Measurements from ENCODE around the gene DHPS. TPM values are rescaled to one million over a fixed set of nuclear protein-coding genes. Genes with fewer than 3 reads are reported as not detected.

The DHPS gene
- total and polyA plus RNA-seq, 2 of the 4 experiments (the other 2 are of a cell fraction), result 82.8 to 85.0 TPM

DNA sequence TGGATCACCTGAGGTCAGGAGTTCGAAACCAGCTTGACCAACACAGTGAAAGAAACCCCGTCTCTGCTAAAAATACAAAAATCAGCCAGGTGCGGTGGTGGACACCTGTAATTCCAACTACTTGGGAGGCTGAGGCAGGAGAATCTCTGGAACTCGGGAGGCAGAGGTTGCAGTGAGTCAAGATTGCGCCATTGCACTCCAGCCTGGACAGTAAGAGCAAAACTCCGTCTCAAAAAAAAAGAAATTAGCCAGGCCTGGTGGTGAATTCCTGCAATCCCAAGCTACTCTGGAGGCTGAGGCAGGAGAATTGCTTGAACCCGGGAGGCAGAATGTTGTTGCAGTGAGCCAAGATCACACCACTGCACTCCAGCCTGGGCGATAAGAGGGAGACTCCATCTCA is 27.0 kb upstream of the DHPS start:
- Histone ChIP-seq H3K9ac (ENCODE audit: low read depth, low read length) (no peak overlapping the region), H2BK15ac (ENCODE audit: low read depth, low read length) (no peak overlapping the region), H2BK20ac (ENCODE audit: low read depth, low read length) (no peak overlapping the region), H3K4ac (ENCODE audit: low read depth, low read length) (no peak overlapping the region), H2BK5ac (ENCODE audit: low read depth, low read length, poor library complexity, severe bottlenecking) (no peak overlapping the region), H2BK120ac (ENCODE audit: low read depth, low read length) (no peak overlapping the region), H4K8ac (ENCODE audit: low read depth in 2 of 2, low read length in 2 of 2) (no peak overlapping the region), H4K5ac (ENCODE audit: low read depth, low read length) (no peak overlapping the region), H3K9me1 (ENCODE audit: insufficient read depth, low read length) (no peaks in the 10 kb centered on the region), H3K4me3 (ENCODE audit: insufficient read depth, low read depth, low read length) (no peak overlapping the region), H3K27me3 (ENCODE audit: control insufficient read depth, insufficient read depth, low read length) (no peaks in the 10 kb centered on the region), H3K14ac (replicated peaks; ENCODE audit: low read depth, low read length) (no peak overlapping the region), H3K23ac (ENCODE audit: low read depth, low read length) (no peak overlapping the region), H3K4me2 (ENCODE audit: low read depth, low read length) (no peak overlapping the region), H2AK5ac (ENCODE audit: low read depth, low read length) (no peak overlapping the region), H4K91ac (ENCODE audit: insufficient read depth, low read depth, low read length) (no peak overlapping the region), H3K9me3 (ENCODE audit: control insufficient read depth, insufficient read depth, low read length) (no peaks in the 10 kb centered on the region), H3K27ac (ENCODE audit: insufficient read depth, low read length) (no peak overlapping the region), H2AK9ac (replicated peaks; ENCODE audit: low read depth, low read length, poor library complexity) (no peak overlapping the region), H3K4me1 (ENCODE audit: control insufficient read depth, insufficient read depth, low read length) (no peaks in the 10 kb centered on the region), H2AFZ (replicated peaks; ENCODE audit: low read length, poor library complexity) (no peak overlapping the region), H3K79me1 (ENCODE audit: low read depth in 1 of 2, low read length in 2 of 2) (peaks cover 13 to 33% of the 10 kb centered on the region in 2 experiments), H3K36me3 (ENCODE audit: control insufficient read depth, insufficient read depth, low read length) (peaks cover 66% of the 10 kb centered on the region), H3K56ac (ENCODE audit: extremely low read depth, insufficient read depth, low read length) (no peak overlapping the region), H4K20me1 (ENCODE audit: insufficient read depth, low read length) (peaks cover 15% of the 10 kb centered on the region), H3K18ac (ENCODE audit: low read depth, low read length) (no peak overlapping the region)
- in situ Hi-C loops (cut with MboI; ENCODE audit: low sequenced_read_pairs), result no loop called here
- DNase-seq (no peak), ATAC-seq (ENCODE audit: low read depth) (no peak)
- TF ChIP-seq POLR2A (IDR thresholded peaks at IDR 0.05; ENCODE audit: low read depth, low read length) (no peak), FOS (IDR thresholded peaks at IDR 0.05; ENCODE audit: low read depth, low read length) (no peak), BHLHE40 (IDR thresholded peaks at IDR 0.05; ENCODE audit: low read depth, low read length) (no peak), CEBPB (IDR thresholded peaks at IDR 0.05; ENCODE audit: low read depth, low read length) (no peak), MAZ (IDR thresholded peaks at IDR 0.05; ENCODE audit: borderline replicate concordance, low read depth, low read length) (no peak), RAD21 (IDR thresholded peaks at IDR 0.05; ENCODE audit: low read length) (no peak), RCOR1 (IDR thresholded peaks at IDR 0.05; ENCODE audit: insufficient replicate concordance, low read length) (no peak), MAFK (IDR thresholded peaks at IDR 0.05; ENCODE audit: low read depth, low read length) (no peak)
- TF ChIP-seq, protein P1, sequence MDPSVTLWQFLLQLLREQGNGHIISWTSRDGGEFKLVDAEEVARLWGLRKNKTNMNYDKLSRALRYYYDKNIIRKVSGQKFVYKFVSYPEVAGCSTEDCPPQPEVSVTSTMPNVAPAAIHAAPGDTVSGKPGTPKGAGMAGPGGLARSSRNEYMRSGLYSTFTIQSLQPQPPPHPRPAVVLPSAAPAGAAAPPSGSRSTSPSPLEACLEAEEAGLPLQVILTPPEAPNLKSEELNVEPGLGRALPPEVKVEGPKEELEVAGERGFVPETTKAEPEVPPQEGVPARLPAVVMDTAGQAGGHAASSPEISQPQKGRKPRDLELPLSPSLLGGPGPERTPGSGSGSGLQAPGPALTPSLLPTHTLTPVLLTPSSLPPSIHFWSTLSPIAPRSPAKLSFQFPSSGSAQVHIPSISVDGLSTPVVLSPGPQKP (IDR thresholded peaks at IDR 0.05; ENCODE audit: borderline replicate concordance, low read depth, low read length), result no peak
- dilution Hi-C loops (cut with HindIII; ENCODE audit: low sequenced_read_pairs, unreplicated experiment), result no loop called here
- BruUV-seq (replicated peaks), result no TSS peak
- ChIA-PET POLR2A (ENCODE audit: unreplicated experiment) (no interaction called here), CTCF (interaction anchor here (0.6 kb wide), 1 partner anchor 52 kb away, joined by 3 read pairs; no protein-coding TSS in a partner anchor)
- WGBS, 2 experiments (ENCODE audit: extremely low coverage in 2 of 2, insufficient read length in 1 of 2), result 100% methylated on average over 3 of the region's 8 CpGs; no CpG with 5 or more reads in 1 of the 2 experiments
- intact Hi-C loops (cut with micrococcal nuclease), result no loop called here
